ENCODE measurements around the gene UBE2N.
"Not testable (repeated sequence)": the region's sequence is repeated elsewhere in the genome, so short reads cannot be mapped to it uniquely, and the experiment has no call there.

The UBE2N gene

GRCh38 chr12:93442411-93443340 is 929 bp upstream of the UBE2N start:
- no peak for DNase-seq

- DNase-seq: peak; percentile 69
These were observed 598 bp downstream of the UBE2N start for GRCh38 chr12:93441081-93441616.

GRCh38 chr12:93440043-93440835 is 1.5 kb downstream of the UBE2N start:
- DNase-seq: no peak

- no peak for DNase-seq
These were observed 3.3 kb downstream of the UBE2N start for GRCh38 chr12:93438266-93439050.

- no peak for DNase-seq
These were observed 7.4 kb downstream of the UBE2N start for GRCh38 chr12:93434256-93434865.

GRCh38 chr12:93432031-93432430 is 9.7 kb downstream of the UBE2N start:
- not testable (repeated sequence) for DNase-seq

- no peak for DNase-seq
These were observed 11.5 kb downstream of the UBE2N start for GRCh38 chr12:93430280-93430679.

GRCh38 chr12:93429852-93430251 is 11.9 kb downstream of the UBE2N start:
- DNase-seq: no peak

- no peak for DNase-seq
These were observed 12.3 kb downstream of the UBE2N start for GRCh38 chr12:93429448-93429847.

- DNase-seq: no peak
These were observed 13.8 kb downstream of the UBE2N start for GRCh38 chr12:93427779-93428564.

GRCh38 chr12:93426412-93426805 is 15.3 kb downstream of the UBE2N start:
- no peak for DNase-seq

- DNase-seq: no peak
These were observed 15.9 kb downstream of the UBE2N start for GRCh38 chr12:93425736-93426411.

GRCh38 chr12:93422050-93422449 is 19.7 kb downstream of the UBE2N start:
- no peak for DNase-seq

- no peak for DNase-seq
These were observed 22.2 kb downstream of the UBE2N start for GRCh38 chr12:93419388-93420034.

- DNase-seq: no peak
These were observed 23.7 kb downstream of the UBE2N start for GRCh38 chr12:93417967-93418480.

GRCh38 chr12:93415723-93416464 is 25.9 kb downstream of the UBE2N start:
- no peak for DNase-seq

GRCh38 chr12:93413064-93413463 is 28.7 kb downstream of the UBE2N start:
- no peak for DNase-seq

GRCh38 chr12:93412396-93412795 is 29.4 kb downstream of the UBE2N start:
- not testable (repeated sequence) for DNase-seq

- DNase-seq: not testable (repeated sequence)
These were observed 30.7 kb downstream of the UBE2N start for GRCh38 chr12:93411060-93411459.
